Limb (tissue), 2 donors: ENCODE measurements around the gene MAT2A.
A peak's percentile ranks its signal among the peaks of the same experiment; 100 is the strongest.
"Not testable (repeated sequence)": the region's sequence is repeated elsewhere in the genome, so short reads cannot be mapped to it uniquely, and the experiment has no call there.

Source experiments
- DNase-seq, 2 donors: peaks; one replicate each; pipeline ENCODE4 v3.0.0-alpha.2; 2016; ENCODE audit errors: extremely low spot score in 2 of 2

MAT2A gene

GRCh38 chr2:85523903-85524335 is 15.0 kb upstream of the MAT2A start:
- no peak for DNase-seq

- DNase-seq: no peak
Measured at GRCh38 chr2:85524336-85524908, 14.5 kb upstream of the MAT2A start.

- DNase-seq: no peak
Measured at GRCh38 chr2:85525029-85525428, 13.9 kb upstream of the MAT2A start.

DNA sequence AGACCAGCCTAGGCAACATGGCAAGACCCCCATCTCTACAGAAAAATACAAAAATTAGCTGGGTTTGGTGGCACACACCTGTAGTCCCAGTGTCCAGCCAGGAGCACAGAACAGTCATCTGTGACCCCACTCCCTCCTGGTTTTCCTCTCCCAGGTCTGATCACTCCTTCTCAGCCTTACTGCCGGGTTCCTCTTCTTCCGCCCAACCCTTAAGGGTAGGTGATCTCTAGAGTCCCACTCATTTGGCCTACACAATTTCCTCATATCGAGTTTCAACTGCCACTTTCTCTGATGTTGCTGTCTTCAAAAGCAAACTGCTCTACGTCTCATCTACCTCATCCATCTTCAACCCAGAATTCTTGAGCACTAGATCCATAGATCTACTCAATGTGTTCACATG is 13.4 kb upstream of the MAT2A start:
- no peak for DNase-seq

DNA sequence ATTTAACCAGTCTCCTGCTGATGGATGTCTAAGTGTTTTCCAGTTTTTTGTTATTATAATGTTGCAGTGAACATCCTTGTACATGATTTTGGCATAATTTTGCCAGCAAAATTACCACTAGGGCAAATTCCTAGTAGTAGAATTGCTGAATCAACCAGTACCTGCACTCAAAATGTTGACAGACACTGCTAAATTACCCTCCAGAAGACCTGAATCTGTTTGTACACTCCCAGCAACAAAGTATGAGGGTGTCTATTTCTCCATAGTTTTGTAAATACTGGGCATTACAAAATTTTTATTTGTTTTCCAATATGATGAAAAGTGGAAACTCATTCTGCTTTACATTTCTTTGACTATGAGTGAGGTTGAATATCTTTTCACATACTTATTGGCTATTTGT is 11.2 kb upstream of the MAT2A start:
- no peak for DNase-seq

- DNase-seq: no peak
Measured at GRCh38 chr2:85528355-85528754, 10.6 kb upstream of the MAT2A start.

GRCh38 chr2:85529809-85530208 is 9.2 kb upstream of the MAT2A start:
- no peak for DNase-seq

DNA sequence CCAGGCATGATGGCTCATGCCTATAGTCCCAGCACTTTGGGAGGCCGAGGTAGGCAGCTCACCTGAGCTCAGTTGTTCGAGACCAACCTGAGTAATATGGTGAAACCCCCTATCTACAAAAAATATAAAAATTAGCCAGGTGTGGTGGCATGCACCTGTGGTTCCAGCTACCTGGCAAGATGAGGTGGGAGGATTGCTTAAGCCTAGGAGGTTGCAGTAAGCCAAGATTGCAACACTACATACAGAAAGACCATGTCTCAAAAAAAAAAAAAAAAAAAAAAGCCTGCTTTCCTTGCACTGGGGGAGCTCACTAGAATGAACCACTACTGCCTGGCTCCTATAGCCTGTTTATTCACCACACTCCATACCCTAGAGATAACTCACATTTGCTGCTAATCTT is 7.4 kb upstream of the MAT2A start:
- DNase-seq: no peak

- DNase-seq: no peak
Measured at GRCh38 chr2:85534099-85534498, 4.9 kb upstream of the MAT2A start.

DNA sequence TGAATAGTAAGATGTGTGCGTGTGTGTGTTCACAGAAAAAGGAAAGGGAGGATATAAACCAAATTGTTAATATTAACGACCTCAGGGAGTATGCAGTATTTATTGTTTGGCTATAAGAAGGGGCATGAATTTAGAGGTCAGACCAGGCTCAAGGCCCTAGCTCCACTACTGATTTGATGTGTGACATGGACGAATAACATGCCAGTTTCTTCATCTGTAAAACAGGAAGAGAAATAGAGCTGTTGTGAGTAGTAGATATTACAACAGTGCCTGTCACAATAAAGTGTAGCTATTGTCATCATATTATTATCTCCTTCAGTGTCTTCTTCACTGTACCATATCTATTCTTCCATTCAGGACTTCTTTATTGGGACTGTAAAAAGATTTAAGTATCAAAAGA is 4.1 kb upstream of the MAT2A start:
- no peak for DNase-seq

DNA sequence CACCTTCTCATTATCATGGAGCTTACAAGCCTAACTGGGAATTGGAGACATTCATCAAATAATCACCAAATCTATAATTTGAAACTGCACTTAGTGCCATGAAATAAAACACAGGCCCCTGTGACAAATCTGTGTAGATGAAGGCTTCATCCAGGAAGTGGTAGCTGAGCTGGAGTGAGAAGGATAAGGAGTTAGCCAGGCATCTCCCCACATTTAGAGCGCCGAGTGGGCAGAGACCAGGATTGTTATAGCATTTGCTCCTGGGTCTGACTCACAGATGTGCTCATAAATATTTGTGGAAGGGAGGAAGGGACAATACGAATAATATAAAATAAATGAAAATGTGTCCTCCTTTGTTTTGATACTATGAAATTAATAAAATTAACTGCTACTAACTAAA is 2.5 kb upstream of the MAT2A start:
- DNase-seq: no peak

GRCh38 chr2:85537600-85538506 is 1.1 kb upstream of the MAT2A start:
- DNase-seq: peak; percentile 29 to 80

- peak; percentile 60 to 89 for DNase-seq
Measured at GRCh38 chr2:85539361-85540132, 579 bp downstream of the MAT2A start.

GRCh38 chr2:85540133-85540648 is 1.2 kb downstream of the MAT2A start:
- DNase-seq: no peak

DNA sequence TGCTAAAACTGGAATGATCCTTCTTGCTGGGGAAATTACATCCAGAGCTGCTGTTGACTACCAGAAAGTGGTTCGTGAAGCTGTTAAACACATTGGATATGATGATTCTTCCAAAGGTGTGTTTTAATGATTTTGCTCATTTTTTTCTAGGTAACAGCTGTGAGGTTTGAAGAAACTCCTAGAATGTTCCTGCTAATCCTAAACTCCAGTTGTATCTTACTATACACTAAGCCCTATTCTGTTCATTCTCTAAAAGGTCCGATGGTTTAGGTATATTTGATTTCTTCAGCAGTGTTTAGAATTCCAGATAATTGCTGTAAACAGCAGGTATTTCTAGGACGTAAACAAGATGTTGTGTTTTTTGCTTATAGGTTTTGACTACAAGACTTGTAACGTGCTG is 2.3 kb downstream of the MAT2A start:
- DNase-seq: no peak

- DNase-seq: no peak
Measured at GRCh38 chr2:85541753-85542457, 2.9 kb downstream of the MAT2A start.

DNA sequence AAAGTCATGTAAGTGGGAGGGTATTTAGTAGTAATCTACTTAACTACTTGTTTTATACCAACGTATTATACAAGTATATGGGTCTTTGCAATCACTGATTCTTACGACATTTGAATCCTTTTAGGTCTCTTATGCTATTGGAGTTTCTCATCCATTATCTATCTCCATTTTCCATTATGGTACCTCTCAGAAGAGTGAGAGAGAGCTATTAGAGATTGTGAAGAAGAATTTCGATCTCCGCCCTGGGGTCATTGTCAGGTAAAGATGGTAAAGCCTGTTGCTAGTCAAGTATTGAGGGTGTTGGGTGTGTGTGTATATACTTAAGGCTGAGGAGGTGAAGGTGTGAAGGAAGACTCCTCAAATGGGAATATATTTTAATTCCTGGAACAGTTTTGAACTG is 3.8 kb downstream of the MAT2A start:
- DNase-seq: no peak

- not testable (repeated sequence) for DNase-seq
Measured at GRCh38 chr2:85544254-85544691, 5.3 kb downstream of the MAT2A start.

DNA sequence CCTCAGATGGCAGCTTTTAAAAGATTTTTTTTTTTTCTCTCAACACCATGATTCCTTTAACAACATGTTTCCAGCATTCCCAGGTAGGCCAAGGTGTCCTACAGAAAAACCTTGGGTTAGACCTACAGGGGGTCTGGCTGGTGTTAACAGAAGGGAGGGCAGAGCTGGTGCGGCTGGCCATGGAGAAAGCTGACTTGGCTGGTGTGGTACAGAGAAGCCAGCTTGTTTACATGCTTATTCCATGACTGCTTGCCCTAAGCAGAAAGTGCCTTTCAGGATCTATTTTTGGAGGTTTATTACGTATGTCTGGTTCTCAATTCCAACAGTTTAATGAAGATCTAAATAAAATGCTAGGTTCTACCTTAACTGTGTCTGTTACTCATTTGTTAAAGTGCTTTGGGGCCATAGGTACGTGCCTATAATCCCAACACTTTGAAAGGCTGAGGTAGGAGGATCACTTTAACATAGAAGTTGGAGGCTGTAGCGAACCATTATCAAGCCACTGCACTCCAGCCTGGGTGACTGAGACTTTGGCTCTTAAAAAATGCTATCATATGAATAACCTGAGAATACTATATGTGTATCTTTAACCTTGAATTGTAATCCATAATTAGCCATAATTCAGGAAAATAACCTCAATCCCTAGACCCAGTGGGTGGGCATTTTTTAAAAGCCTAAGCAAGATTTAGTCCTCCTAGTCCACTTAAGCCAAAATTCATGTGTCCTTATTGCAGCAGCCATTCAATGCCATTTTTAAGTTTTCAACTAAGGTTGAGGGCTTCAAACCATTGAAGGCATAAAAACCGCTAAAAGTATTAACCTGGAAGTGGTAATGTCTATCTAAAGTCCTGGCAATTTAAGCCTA is 6.2 kb downstream of the MAT2A start:
- not testable (repeated sequence) for DNase-seq

GRCh38 chr2:85545780-85546240 is 6.8 kb downstream of the MAT2A start:
- no peak for DNase-seq
